ENCODE results near the gene TRAPPC6A.

Gene TRAPPC6A

GRCh38 chr19:45179072-45179891, 1.2 kb upstream of the TRAPPC6A start:
- H3K4me1 Mint-ChIP-seq: peaks cover 29% of the 10 kb centered on the region
- ATAC-seq (replicated peaks; ENCODE audit: extremely low read depth, poor library complexity, severe bottlenecking): no peak

GRCh38 chr19:45178262-45179071, 430 bp upstream of the TRAPPC6A start, which contains the start of gene BLOC1S3:
Gene BLOC1S3 (plus strand): TSS chr19:45178784. CDS start chr19:45179297, 513 bp downstream.
- Mint-ChIP-seq H3K4me1 (peaks cover 29% of the 10 kb centered on the region), H3K36me3 (ENCODE audit: insufficient read depth) (peaks cover 27% of the 10 kb centered on the region), H3K4me3 (peak within 1 kb of the TSS; percentile 81), H3K27ac (ENCODE audit: low read depth) (peak within 1 kb of the TSS; percentile 88), H3K27me3 (no peaks in the 10 kb centered on the region), H3K9me3 (no peaks in the 10 kb centered on the region)
- ATAC-seq (replicated peaks; ENCODE audit: extremely low read depth, poor library complexity, severe bottlenecking) (peak; percentile 85), DNase-seq (ENCODE audit: low spot score in 2 of 2) (peak; percentile 98 to 100)

More at GRCh38 chr19:45179072-45179891, 1.2 kb upstream of the TRAPPC6A start:
- Mint-ChIP-seq H3K27me3 (no peaks in the 10 kb centered on the region), H3K9me3 (no peaks in the 10 kb centered on the region), H3K4me3 (peak overlapping the region; percentile 81), H3K27ac (ENCODE audit: low read depth) (peak overlapping the region; percentile 88), H3K36me3 (ENCODE audit: insufficient read depth) (peaks cover 28% of the 10 kb centered on the region)
- peak in 1 of 2 donors; percentile 16 for DNase-seq (ENCODE audit: low spot score in 2 of 2)

- Mint-ChIP-seq H3K27ac (ENCODE audit: low read depth) (no peak overlapping the region), H3K9me3 (no peaks in the 10 kb centered on the region), H3K4me3 (peak overlapping the region; percentile 26), H3K36me3 (ENCODE audit: insufficient read depth) (peaks cover 21% of the 10 kb centered on the region), H3K4me1 (peaks cover 29% of the 10 kb centered on the region), H3K27me3 (no peaks in the 10 kb centered on the region)
- no peak for DNase-seq (ENCODE audit: low spot score in 2 of 2)
- ATAC-seq (replicated peaks; ENCODE audit: extremely low read depth, poor library complexity, severe bottlenecking): no peak
Observed at GRCh38 chr19:45175515-45176345, 2.3 kb downstream of the TRAPPC6A start.

- no peaks in the 10 kb centered on the region for H3K27me3 Mint-ChIP-seq
- peaks cover 15% of the 10 kb centered on the region for H3K36me3 Mint-ChIP-seq (ENCODE audit: insufficient read depth)
- ATAC-seq (replicated peaks; ENCODE audit: extremely low read depth, poor library complexity, severe bottlenecking) (no peak), DNase-seq (ENCODE audit: low spot score in 2 of 2) (no peak)
- no peaks in the 10 kb centered on the region for H3K9me3 Mint-ChIP-seq
- H3K4me3 Mint-ChIP-seq: no peak overlapping the region
- H3K4me1 Mint-ChIP-seq: peaks cover 29% of the 10 kb centered on the region
- H3K27ac Mint-ChIP-seq (ENCODE audit: low read depth): no peak overlapping the region
Observed at GRCh38 chr19:45173816-45174215, 4.2 kb downstream of the TRAPPC6A start.

- DNase-seq (ENCODE audit: low spot score in 2 of 2) (no peak), ATAC-seq (replicated peaks; ENCODE audit: extremely low read depth, poor library complexity, severe bottlenecking) (no peak)
- peaks cover 32% of the 10 kb centered on the region for H3K4me1 Mint-ChIP-seq
- peaks cover 6% of the 10 kb centered on the region for H3K36me3 Mint-ChIP-seq (ENCODE audit: insufficient read depth)
- peak overlapping the region; percentile 47 for H3K4me3 Mint-ChIP-seq
- no peaks in the 10 kb centered on the region for H3K9me3 Mint-ChIP-seq
- H3K27me3 Mint-ChIP-seq: no peaks in the 10 kb centered on the region
- no peak overlapping the region for H3K27ac Mint-ChIP-seq (ENCODE audit: low read depth)
Observed at GRCh38 chr19:45172611-45173208, 5.3 kb downstream of the TRAPPC6A start.

GRCh38 chr19:45172173-45172572, 5.9 kb downstream of the TRAPPC6A start:
- Mint-ChIP-seq H3K36me3 (ENCODE audit: insufficient read depth) (peaks cover 6% of the 10 kb centered on the region), H3K27ac (ENCODE audit: low read depth) (no peak overlapping the region), H3K27me3 (no peaks in the 10 kb centered on the region), H3K4me1 (peaks cover 32% of the 10 kb centered on the region), H3K4me3 (peak overlapping the region; percentile 47), H3K9me3 (no peaks in the 10 kb centered on the region)
- DNase-seq (ENCODE audit: low spot score in 2 of 2) (no peak), ATAC-seq (replicated peaks; ENCODE audit: extremely low read depth, poor library complexity, severe bottlenecking) (peak; percentile 40)

- H3K4me1 Mint-ChIP-seq: peaks cover 32% of the 10 kb centered on the region
- peak overlapping the region; percentile 81 for H3K4me3 Mint-ChIP-seq
- peaks cover 6% of the 10 kb centered on the region for H3K36me3 Mint-ChIP-seq (ENCODE audit: insufficient read depth)
- no peaks in the 10 kb centered on the region for H3K27me3 Mint-ChIP-seq
- no peaks in the 10 kb centered on the region for H3K9me3 Mint-ChIP-seq
- peak overlapping the region; percentile 91 for H3K27ac Mint-ChIP-seq (ENCODE audit: low read depth)
- ATAC-seq (replicated peaks; ENCODE audit: extremely low read depth, poor library complexity, severe bottlenecking) (peak; percentile 94), DNase-seq (ENCODE audit: low spot score in 2 of 2) (peak in 1 of 2 donors; percentile 29)
Observed at GRCh38 chr19:45171211-45171623, 6.8 kb downstream of the TRAPPC6A start.

GRCh38 chr19:45170146-45171106, 7.6 kb downstream of the TRAPPC6A start:
- Mint-ChIP-seq H3K27me3 (no peaks in the 10 kb centered on the region), H3K4me3 (peak overlapping the region; percentile 81), H3K9me3 (no peaks in the 10 kb centered on the region), H3K27ac (ENCODE audit: low read depth) (peak overlapping the region; percentile 91), H3K4me1 (peaks cover 32% of the 10 kb centered on the region), H3K36me3 (ENCODE audit: insufficient read depth) (peaks cover 4% of the 10 kb centered on the region)
- ATAC-seq (replicated peaks; ENCODE audit: extremely low read depth, poor library complexity, severe bottlenecking): no peak
- no peak for DNase-seq (ENCODE audit: low spot score in 2 of 2)

GRCh38 chr19:45169602-45170001, 8.4 kb downstream of the TRAPPC6A start:
- Mint-ChIP-seq H3K36me3 (ENCODE audit: insufficient read depth) (peaks cover 3% of the 10 kb centered on the region), H3K27me3 (no peaks in the 10 kb centered on the region), H3K4me3 (peak overlapping the region; percentile 81), H3K9me3 (no peaks in the 10 kb centered on the region), H3K27ac (ENCODE audit: low read depth) (no peak overlapping the region), H3K4me1 (peaks cover 32% of the 10 kb centered on the region)
- DNase-seq (ENCODE audit: low spot score in 2 of 2): no peak
- ATAC-seq (replicated peaks; ENCODE audit: extremely low read depth, poor library complexity, severe bottlenecking): no peak

GRCh38 chr19:45168767-45169351, 9.2 kb downstream of the TRAPPC6A start:
- H3K9me3 Mint-ChIP-seq: no peaks in the 10 kb centered on the region
- H3K4me3 Mint-ChIP-seq: no peak overlapping the region
- ATAC-seq (replicated peaks; ENCODE audit: extremely low read depth, poor library complexity, severe bottlenecking): no peak
- H3K27me3 Mint-ChIP-seq: no peaks in the 10 kb centered on the region
- peak overlapping the region; percentile 87 for H3K27ac Mint-ChIP-seq (ENCODE audit: low read depth)
- peaks cover 5% of the 10 kb centered on the region for H3K36me3 Mint-ChIP-seq (ENCODE audit: insufficient read depth)
- H3K4me1 Mint-ChIP-seq: peaks cover 40% of the 10 kb centered on the region
- DNase-seq (ENCODE audit: low spot score in 2 of 2): no peak
